Activated CD4-positive, alpha-beta T cell treated with anti-CD3 and anti-CD28 coated beads, Interleukin-2, Interleukin-4, amounts not matched to agents 100 ng/mL and 50 ng/mL, durations not matched to agents 16 hours and 8 hours (primary cell): ENCODE data around the gene ACVRL1.

Experiments
- DNase-seq: peaks from one replicate; pipeline ENCODE4 v3.0.0-alpha.2; 2020; ENCODE audit warnings: low spot score

Gene ACVRL1

GRCh38 chr12:51915951-51916350 is 8.6 kb downstream of the ACVRL1 start:
- DNase-seq, result no peak

- no peak for DNase-seq
Measured at GRCh38 chr12:51917041-51917590, 9.8 kb downstream of the ACVRL1 start.

DNA sequence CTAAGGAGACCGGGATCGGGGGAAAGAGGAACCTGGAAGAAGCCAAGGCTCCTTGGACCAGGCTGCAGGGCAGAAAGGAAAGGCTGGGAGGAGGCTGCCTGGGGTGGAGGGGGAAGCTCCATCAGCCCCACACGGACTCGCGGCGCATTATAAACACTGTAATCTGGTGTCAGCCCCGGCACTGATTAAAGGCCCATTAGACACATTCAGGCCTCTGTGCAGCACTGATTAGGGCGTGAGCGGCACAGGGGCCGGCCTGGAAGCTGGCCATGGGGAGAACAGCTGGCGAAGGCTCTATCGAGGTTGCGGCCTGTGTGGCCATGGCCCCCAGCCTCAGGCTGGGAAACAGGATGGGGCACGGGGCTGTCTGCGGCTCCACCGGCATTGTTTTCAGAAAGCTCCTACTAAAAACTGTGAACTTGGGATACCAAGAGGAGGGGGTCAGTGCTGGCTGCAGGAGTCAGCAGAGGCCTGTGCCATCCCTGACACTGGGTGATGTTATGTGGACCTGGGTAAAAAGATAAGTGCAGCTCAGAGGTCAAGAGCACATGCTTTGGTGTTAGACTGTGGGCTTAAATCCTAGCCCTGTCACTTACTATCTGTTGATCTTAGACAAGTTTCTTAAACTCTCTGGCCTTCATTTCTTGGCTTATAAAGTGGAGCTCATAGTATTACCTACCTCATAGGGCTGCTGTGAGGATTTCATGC is 10.6 kb downstream of the ACVRL1 start:
- no peak for DNase-seq

DNA sequence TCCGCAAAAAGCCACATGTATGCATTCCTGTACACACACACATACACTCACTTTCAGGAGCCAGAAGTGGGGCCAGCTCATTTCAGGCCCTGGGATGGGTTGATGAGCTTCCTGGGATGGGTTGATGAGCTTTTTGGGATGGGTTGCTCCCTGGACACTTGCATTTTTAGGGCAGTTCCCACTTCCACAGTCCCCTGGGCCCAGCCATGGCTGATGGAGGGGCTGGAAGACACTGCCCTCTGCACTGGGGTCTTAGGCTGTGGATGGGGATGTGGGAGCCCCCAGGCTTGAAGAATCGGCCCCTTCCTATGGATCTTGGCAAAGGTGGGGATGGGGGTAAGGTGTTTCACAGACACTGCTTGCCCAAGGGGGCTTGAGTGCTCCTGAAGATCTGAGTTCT is 12.7 kb downstream of the ACVRL1 start:
- no peak for DNase-seq

DNA sequence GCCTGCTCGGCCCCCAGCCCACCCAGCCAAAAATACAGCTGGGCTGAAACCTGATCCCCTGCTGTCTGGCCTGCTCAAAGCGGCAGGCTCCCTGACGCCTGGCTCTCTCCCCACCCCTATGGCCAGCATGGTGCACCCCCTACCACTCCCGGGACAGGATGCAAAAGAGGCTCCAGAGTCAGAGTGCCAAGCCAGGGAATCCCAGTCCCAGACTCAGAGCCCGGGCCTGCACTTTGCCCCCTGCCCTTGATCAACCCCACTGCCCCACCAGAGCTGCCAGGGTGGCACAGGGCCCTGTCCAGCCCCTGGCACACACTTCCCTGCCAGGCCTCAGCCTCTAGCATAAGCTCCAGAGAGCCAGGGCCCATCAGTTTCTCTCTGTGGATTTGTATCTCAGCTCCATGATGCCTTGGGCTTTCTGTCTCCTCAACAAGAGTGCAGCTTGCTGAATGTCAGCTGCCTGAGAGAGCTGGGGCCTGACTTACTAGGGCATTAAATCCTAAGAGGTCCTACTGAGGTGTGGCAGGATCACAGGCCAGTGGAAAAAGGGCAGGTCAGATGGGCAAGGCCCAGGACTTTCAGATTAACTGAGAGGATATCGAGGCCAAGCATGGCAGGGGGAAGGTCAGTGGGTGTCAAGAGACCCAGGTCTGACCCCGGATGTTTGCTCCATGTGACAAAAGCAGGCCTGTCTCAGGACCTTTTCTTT is 13.9 kb downstream of the ACVRL1 start:
- DNase-seq, result no peak

GRCh38 chr12:51922146-51922545 is 14.8 kb downstream of the ACVRL1 start:
- DNase-seq, result no peak

DNA sequence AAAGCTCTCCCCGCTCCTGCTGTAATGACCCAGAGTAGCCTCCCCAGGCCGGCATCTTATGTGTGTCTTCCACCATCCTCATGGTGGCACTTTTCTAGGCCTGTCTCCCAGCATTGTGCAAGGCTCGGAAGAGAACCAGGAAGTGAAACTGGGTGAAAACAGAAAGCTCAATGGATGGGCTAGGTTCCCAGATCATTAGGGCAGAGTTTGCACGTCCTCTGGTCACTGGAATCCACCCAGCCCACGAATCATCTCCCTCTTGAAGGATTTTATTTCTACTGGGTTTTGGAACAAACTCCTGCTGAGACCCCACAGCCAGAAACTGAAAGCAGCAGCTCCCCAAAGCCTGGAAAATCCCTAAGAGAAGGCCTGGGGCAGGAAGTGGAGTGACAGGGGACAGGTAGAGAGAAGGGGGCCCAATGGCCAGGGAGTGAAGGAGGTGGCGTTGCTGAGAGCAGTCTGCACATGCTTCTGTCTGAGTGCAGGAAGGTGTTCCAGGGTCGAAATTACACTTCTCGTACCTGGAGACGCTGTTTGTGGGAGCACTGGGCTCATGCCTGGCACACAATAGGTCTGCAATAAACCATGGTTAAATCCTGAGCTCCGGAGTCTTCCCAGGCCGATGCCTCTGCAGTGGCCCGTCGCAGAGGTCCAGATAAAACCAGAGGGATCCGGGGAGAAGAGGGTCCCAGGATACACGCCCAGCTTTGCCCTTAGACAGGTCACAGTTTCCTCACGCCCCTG is 15.6 kb downstream of the ACVRL1 start:
- DNase-seq, result no peak

- peak; percentile 39 for DNase-seq
Measured at GRCh38 chr12:51923506-51924365, 16.4 kb downstream of the ACVRL1 start.

GRCh38 chr12:51924551-51925319 is 17.4 kb downstream of the ACVRL1 start:
- DNase-seq, result no peak

DNA sequence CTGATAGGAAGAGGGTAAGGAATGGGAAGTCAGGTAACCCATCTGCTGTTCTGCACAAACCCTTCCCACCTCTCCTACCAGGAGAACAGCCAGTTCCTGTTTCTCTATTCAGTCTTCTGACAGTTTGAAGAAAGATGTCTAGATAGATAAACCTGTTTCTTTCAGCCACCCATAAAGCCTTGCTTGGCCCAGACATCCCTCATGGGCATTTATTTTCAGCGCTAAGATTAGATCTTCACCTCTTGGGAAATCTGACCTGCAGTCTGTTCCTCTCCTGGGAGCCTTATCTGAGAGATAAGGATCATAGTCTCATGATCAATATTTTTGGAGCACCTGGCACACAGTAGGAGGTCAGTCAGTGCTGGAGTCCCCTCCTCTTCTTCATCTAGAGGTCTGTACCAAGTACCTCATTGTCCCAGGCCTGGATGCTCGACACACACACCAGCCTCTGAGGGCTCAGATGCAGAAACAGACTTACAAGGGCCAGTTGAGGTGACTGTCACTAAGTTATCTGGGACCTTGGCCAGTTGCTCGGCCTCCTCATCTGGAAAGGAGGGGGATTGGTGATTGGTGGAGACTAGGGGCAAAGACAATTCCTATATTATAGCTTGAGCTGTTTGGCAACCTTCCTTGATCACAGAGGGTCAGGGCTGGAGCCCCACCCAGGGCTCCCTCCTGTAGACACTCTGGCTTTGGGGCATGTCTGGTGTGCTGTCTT is 18.2 kb downstream of the ACVRL1 start:
- DNase-seq, result no peak

- DNase-seq, result no peak
Measured at GRCh38 chr12:51926064-51926632, 18.8 kb downstream of the ACVRL1 start.

- DNase-seq, result peak; percentile 48
Measured at GRCh38 chr12:51926718-51927117, 19.4 kb downstream of the ACVRL1 start.

DNA sequence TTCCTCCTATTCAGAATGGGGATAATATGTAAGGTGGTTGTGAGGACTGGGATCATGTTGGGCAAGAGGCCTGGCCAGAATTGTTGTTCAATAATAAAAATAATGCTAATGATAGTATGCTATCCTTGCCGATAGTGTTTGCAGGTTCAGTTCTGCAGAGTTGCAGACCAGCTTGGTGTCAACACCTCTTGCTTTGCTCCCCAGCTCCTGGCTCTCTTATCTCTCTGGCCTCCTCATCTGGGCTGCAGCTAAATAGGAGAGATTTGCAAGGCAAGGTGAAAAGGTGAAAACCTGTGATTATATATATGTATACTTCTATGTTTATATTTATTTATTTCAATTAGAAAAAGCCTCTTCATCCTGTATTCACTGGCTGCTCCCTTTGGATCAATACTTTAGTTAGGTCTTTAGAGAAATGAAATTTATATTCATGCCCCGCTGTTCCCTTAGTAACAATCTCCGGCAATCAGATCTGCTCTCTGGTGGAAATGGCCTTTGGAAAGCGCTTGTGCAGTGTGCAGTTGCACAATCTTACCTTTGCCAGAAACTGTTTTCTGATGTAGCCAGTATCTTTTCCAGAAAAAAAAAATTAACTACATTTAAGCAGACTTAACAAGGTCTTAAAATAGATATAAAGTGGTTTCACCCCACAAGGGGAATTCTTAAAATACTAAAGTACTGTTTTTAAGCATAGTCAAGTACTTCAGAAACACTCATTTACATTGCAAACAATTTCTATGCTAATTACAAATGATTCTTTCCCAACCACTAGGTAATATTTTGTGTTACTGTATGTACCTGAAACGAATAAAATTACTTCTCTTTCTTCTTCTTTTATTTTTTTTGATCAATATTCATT is 25.1 kb downstream of the ACVRL1 start:
- no peak for DNase-seq

DNA sequence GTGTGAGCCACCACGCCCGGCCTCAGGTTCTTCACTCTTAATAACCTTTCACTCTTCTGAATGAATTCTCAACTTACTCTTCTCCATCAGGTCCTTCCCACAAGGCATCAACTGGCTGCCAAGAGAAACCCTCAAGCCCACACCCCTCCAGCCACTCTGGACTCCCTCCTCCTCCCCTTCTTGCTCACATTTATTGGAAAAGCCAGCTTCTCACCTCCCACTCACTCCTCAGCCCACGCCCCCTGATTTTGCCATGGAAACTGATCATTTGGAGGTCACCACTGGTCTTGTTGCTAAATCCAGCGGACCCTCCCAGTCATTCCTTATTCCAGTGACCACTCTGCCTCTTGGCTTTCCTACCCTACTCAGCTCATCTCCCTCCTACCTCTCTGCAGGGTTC is 26.8 kb downstream of the ACVRL1 start:
- DNase-seq, result no peak

DNA sequence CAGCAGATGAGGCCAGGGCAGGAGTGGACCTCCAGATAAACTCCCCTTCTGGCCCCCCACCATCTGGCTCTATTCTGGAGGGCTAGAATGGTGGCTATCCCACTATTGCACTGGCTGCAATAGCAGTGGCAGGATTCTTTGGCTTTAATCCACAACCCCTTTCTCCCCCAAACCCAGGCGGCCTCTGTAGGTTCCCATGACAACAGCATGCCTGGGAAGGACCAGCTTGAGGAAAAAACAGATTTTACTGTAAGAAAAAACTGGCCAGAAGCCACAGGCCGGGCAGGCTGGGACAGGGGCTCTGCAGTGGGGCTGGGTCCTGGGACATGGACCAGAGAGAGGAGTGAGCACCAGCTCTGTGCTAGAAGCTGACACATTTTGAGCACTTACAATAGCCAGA is 30.6 kb downstream of the ACVRL1 start:
- no peak for DNase-seq

DNA sequence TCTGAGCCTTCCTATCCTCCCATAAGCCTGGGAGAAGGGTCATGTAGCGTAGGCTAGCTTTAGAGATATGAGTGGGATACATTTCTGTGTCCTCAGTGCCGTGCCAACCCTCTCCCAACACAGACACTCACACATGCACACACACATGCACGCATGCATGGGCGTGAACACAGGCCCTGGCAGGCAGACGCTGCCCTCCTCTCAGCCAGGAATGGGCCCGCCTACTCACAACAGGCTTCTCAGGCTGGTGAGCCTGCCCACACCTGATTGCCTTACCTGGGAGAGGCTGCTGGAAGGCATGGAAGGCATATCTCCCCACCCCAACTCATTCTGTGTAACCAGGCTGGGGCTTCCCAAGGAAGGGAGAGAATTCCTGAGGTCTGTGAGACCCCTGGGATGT is 31.4 kb downstream of the ACVRL1 start:
- DNase-seq, result no peak

GRCh38 chr12:51941011-51941581 is 33.8 kb downstream of the ACVRL1 start:
- DNase-seq, result no peak

- DNase-seq, result no peak
Measured at GRCh38 chr12:51941604-51942003, 34.3 kb downstream of the ACVRL1 start.

- no peak for DNase-seq
Measured at GRCh38 chr12:51942056-51942455, 34.8 kb downstream of the ACVRL1 start.
